A673 (cell line): Measurements from ENCODE around the gene DTWD1. TPM values are rescaled to one million over a fixed set of nuclear protein-coding genes. Genes with fewer than 3 reads are reported as not detected.

ENCODE experiments used
- BruUV-seq: library from RNA; stranded (reverse); fragments of 400-500 nt; replicated peaks from 2 replicates; lab custom pipeline; 2021; lab: Mats Ljungman, UMichigan
- CTCF ChIA-PET: fragments of 300-600 bp; sonication (Branson Sonifier 250); formaldehyde crosslinking; loops from one replicate; lab custom pipeline; 2022; ENCODE audit warnings: antibody characterized with exemption; lab: Charles Lee
- POLR2A ChIA-PET: fragments of 300-600 bp; sonication (Branson Sonifier 250); formaldehyde crosslinking; loops from one replicate; lab custom pipeline; 2022; ENCODE audit warnings: antibody characterized with exemption; ENCODE audit not compliant: low non-redundant PET; lab: Charles Lee
- DNase-seq: peaks from one replicate; pipeline ENCODE4 v3.0.0-alpha.2; 2015; ENCODE audit warnings: low spot score
- H3K27ac ChIP-seq: fragments of 200-600 bp; sonication (generic); 2 replicates; pipeline ENCODE4 v1.5.1; 2016; ENCODE audit warnings: mixed run types, low read depth, mild to moderate bottlenecking, mixed read lengths, antibody characterized with exemption, low read length; ENCODE audit not compliant: poor library complexity, severe bottlenecking
- H3K27me3 ChIP-seq: fragments of 200-600 bp; sonication (generic); replicated peaks from 2 replicates; pipeline ENCODE4 v1.6.1; 2017; ENCODE audit warnings: mixed run types, low read depth, mild to moderate bottlenecking, mixed read lengths, antibody characterized with exemption, low read length; ENCODE audit not compliant: insufficient read depth, poor library complexity
- H3K36me3 ChIP-seq: fragments of 200-600 bp; sonication (generic); 2 replicates; pipeline ENCODE4 v1.6.1; 2016; ENCODE audit warnings: mixed run types, mild to moderate bottlenecking, mixed read lengths, antibody characterized with exemption, low read length; ENCODE audit not compliant: insufficient read depth, poor library complexity, severe bottlenecking
- H3K4me1 ChIP-seq: fragments of 200-600 bp; sonication (generic); 2 replicates; pipeline ENCODE4 v1.6.1; 2017; ENCODE audit warnings: mixed run types, mild to moderate bottlenecking, mixed read lengths, antibody characterized with exemption, low read length; ENCODE audit not compliant: insufficient read depth, poor library complexity, severe bottlenecking
- H3K4me3 ChIP-seq: fragments of 200-600 bp; sonication (generic); 2 replicates; pipeline ENCODE4 v1.5.1; 2016; ENCODE audit warnings: low read depth, mixed run types, mild to moderate bottlenecking, mixed read lengths, low read length; ENCODE audit not compliant: poor library complexity, severe bottlenecking
- H3K9me3 ChIP-seq: fragments of 200-600 bp; sonication (generic); 2 replicates; pipeline ENCODE4 v1.6.1; 2016; ENCODE audit warnings: mixed run types, low read depth, mild to moderate bottlenecking, mixed read lengths, antibody characterized with exemption, low read length; ENCODE audit not compliant: poor library complexity, severe bottlenecking
- EZH2 ChIP-seq: fragments of 200-600 bp; sonication (generic); IDR thresholded peaks from 2 replicates; pipeline ENCODE4 v1.6.1; 2017; ENCODE audit warnings: borderline replicate concordance, low read depth, mild to moderate bottlenecking, mixed read lengths, antibody characterized with exemption, low read length; ENCODE audit not compliant: poor library complexity, severe bottlenecking
- intact Hi-C: fragments of 100-400 bp; cut with micrococcal nuclease; formaldehyde crosslinking; loops from one replicate; pipeline ENCODE4 v1.10.0; 2022; ENCODE audit not compliant: unreplicated experiment
- total RNA-seq: library from RNA; stranded (reverse); gene quantifications from 2 replicates; pipeline ENCODE4 v1.2.3, GENCODE V29; 2021
- TF ChIP-seq, protein P1 (sequence below): fragments of 300-800, 200-600 bp; sonication (generic); conservative IDR thresholded peaks from 2 replicates; pipeline ENCODE4 v1.5.1; 2017; ENCODE audit warnings: low read depth, mild to moderate bottlenecking, antibody characterized with exemption, low read length, moderate library complexity, mixed read lengths

DTWD1 gene
- total RNA-seq, 1 experiment from 2014 or later: 16.5 TPM

DNA sequence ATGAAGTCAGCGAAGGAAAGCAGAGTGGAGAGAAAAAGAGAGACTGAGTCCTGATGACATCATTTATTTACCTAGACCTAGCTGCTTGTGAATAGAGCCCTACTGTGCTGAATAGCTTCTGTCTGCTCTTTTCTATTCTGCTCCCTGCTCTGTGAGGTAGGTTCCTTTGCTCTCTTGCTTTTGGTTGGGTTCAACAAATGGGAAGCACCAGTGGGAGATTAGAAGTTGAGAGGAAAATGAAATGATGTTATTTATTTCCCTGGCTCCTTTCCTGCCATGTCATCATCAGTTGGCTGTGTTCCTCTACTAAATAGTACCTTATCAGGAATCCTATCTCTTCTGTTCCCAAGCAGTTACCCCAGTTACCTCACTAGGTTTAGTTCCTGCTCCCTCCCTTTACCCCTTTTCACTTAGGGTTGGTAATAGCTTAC lies 23.5 kb downstream of the DTWD1 start:
- Histone ChIP-seq H3K4me1 (no peaks in the 10 kb centered on the region), H3K27me3 (no peaks in the 10 kb centered on the region), H3K27ac (no peak overlapping the region), H3K4me3 (no peak overlapping the region), H3K9me3 (no peaks in the 10 kb centered on the region), H3K36me3 (no peaks in the 10 kb centered on the region)
- no TSS peak for BruUV-seq
- intact Hi-C loops: no loop called here
- ChIA-PET CTCF (no interaction called here), POLR2A (no interaction called here)
- no peak for DNase-seq
- TF ChIP-seq, protein P1, sequence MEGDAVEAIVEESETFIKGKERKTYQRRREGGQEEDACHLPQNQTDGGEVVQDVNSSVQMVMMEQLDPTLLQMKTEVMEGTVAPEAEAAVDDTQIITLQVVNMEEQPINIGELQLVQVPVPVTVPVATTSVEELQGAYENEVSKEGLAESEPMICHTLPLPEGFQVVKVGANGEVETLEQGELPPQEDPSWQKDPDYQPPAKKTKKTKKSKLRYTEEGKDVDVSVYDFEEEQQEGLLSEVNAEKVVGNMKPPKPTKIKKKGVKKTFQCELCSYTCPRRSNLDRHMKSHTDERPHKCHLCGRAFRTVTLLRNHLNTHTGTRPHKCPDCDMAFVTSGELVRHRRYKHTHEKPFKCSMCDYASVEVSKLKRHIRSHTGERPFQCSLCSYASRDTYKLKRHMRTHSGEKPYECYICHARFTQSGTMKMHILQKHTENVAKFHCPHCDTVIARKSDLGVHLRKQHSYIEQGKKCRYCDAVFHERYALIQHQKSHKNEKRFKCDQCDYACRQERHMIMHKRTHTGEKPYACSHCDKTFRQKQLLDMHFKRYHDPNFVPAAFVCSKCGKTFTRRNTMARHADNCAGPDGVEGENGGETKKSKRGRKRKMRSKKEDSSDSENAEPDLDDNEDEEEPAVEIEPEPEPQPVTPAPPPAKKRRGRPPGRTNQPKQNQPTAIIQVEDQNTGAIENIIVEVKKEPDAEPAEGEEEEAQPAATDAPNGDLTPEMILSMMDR: no peak
- no peak for TF ChIP-seq EZH2

DNA sequence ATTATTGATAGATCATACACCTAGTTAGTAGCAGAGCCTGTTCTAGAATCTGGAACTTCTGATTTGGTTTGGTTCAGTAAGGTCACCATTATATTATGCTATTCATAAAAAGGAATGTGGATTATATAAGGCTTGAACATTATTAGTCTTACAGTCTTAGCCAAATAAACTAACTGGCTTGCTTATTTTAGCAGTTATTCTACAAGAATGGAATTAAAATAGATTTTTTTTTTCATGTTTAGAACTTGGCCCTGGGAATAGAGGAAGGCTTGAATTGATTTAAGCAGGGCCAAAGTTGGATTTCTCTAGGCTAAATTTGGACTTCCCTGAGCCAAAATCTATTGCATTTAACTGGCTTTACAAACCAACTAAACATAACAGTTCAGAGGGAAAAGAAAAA lies 24.4 kb downstream of the DTWD1 start:
- TF ChIP-seq EZH2: no peak
- TF ChIP-seq, protein P1: no peak
- Histone ChIP-seq H3K4me1 (no peaks in the 10 kb centered on the region), H3K36me3 (no peaks in the 10 kb centered on the region), H3K27me3 (no peaks in the 10 kb centered on the region), H3K4me3 (no peak overlapping the region), H3K9me3 (no peaks in the 10 kb centered on the region), H3K27ac (no peak overlapping the region)
- no TSS peak for BruUV-seq
- no peak for DNase-seq
- intact Hi-C loops: no loop called here
- ChIA-PET CTCF (no interaction called here), POLR2A (no interaction called here)

DNA sequence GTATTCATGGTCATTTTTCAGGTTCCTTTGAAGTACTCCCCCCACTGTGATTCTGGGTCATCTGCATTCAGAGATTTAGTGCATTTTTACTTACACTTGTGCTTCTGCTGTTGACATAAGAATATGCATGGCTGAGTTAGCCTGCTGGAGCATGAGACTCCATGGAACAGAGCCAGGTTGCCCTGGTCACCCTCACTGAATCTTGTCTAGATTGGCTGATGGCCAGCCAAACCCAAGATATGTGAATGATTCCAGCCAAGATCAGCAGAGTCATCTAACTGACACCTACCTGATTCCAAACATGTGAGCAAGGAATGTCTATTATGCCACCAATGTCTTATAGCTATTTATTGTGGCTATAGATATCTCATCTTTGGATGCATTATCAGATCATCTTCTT lies 25.1 kb downstream of the DTWD1 start:
- Histone ChIP-seq H3K9me3 (no peaks in the 10 kb centered on the region), H3K4me1 (no peaks in the 10 kb centered on the region), H3K4me3 (no peak overlapping the region), H3K27me3 (no peaks in the 10 kb centered on the region), H3K36me3 (no peaks in the 10 kb centered on the region), H3K27ac (no peak overlapping the region)
- no peak for TF ChIP-seq EZH2
- TF ChIP-seq, protein P1: no peak
- no TSS peak for BruUV-seq
- intact Hi-C loops: no loop called here
- CTCF ChIA-PET: no interaction called here
- POLR2A ChIA-PET: no interaction called here
- no peak for DNase-seq
